GM12878 (cell line): ENCODE results near the gene GMDS.

Experiments
- CBX5 ChIP-seq: sonication (generic); IDR thresholded peaks from 2 replicates; pipeline ENCODE4 v1.6.1; 2016; ENCODE audit warnings: low read depth, moderate library complexity, mild to moderate bottlenecking, inconsistent platforms
- CTCF ChIP-seq, 3 experiments: IDR thresholded peaks in 2 of 3; conservative IDR thresholded peaks in 1 of 3; 2 replicates each; pipeline ENCODE4 v1.5.1; 2011; ENCODE audit warnings: low read depth in 3 of 3, low read length in 3 of 3, mild to moderate bottlenecking in 3 of 3, control low read depth in 2 of 3, moderate library complexity in 2 of 3, inconsistent platforms in 1 of 3, mixed read lengths in 1 of 3; ENCODE audit not compliant: control insufficient read depth in 2 of 3, insufficient read depth in 1 of 3; ENCODE audit errors: extremely low read depth in 1 of 3
- ZNF24 ChIP-seq: fragments of 450-650 bp; IDR thresholded peaks from 2 replicates; pipeline ENCODE4 v1.6.1; 2017; ENCODE audit warnings: antibody characterized with exemption, mild to moderate bottlenecking

GRCh38 chr6:2270054-2270453, 24.6 kb upstream of the GMDS start:
- TF ChIP-seq CTCF (IDR thresholded peaks at IDR 0.05 in 2 of 3, conservative IDR thresholded peaks at IDR 0.05 in 1 of 3; ENCODE audit: control insufficient read depth in 2 of 3, extremely low read depth in 1 of 3, insufficient read depth in 1 of 3, low read depth in 3 of 3, low read length in 3 of 3) (no peak), CBX5 (no peak), ZNF24 (no peak)
